ENCODE results near the gene CASS4. TPM values are rescaled to one million over a fixed set of nuclear protein-coding genes. Genes with fewer than 3 reads are reported as not detected.
"Not testable (repeated sequence)": the region's sequence is repeated elsewhere in the genome, so short reads cannot be mapped to it uniquely, and the experiment has no call there.

Gene CASS4
- total RNA-seq, 1 experiment from 2014 or later, result not detected

DNA sequence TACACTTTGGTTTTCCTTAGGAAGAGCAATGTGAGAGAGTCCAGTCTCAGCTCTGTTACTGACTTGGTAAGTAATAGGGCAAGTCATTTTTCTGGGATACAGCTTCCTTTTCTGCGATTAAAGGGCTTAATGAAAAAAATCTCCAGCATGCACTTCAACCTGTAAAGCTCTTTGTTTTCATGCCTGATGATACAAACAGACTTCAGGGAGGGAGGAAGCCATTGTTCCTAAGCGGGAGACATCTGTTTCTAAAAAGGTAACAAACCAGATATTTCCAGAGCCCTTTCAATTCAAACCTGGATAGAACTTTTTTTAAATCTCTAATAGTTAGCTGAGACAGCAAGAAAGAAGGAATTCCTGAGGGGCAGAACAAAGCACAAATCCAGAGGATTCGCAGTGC is 5.2 kb upstream of the CASS4 start:
- H3K36me3 ChIP-seq (replicated peaks; ENCODE audit: control insufficient read depth, insufficient read depth, low read length), result peaks cover 18% of the 10 kb centered on the region
- H3K4me3 ChIP-seq (ENCODE audit: insufficient read depth, low read depth, low read length), result no peak overlapping the region
- DNase-seq, result no peak
- H3K27me3 ChIP-seq (ENCODE audit: control insufficient read depth, insufficient read depth, low read length), result no peaks in the 10 kb centered on the region

DNA sequence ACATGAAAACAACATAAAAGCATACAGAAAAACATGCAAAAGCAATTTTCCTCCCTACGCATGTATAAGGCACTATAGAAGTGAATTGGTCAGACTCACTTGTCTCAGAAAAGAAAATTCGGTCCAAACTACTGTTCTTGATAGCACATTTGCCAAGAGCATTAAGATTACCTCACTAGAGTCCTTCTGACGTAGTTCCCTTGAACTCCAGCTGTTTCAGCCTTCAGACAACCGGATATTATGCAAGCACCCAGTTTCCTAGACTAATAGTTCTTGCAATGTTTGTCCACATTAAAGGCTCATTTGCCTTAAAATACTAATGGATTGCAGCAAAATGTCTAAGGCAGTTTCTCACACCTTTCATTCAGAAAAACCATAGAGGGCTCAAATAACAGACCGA is 2.5 kb upstream of the CASS4 start:
- Histone ChIP-seq H3K36me3 (replicated peaks; ENCODE audit: control insufficient read depth, insufficient read depth, low read length) (peaks cover 9% of the 10 kb centered on the region), H3K27me3 (ENCODE audit: control insufficient read depth, insufficient read depth, low read length) (no peaks in the 10 kb centered on the region), H3K4me3 (ENCODE audit: insufficient read depth, low read depth, low read length) (no peak overlapping the region)
- no peak for DNase-seq

DNA sequence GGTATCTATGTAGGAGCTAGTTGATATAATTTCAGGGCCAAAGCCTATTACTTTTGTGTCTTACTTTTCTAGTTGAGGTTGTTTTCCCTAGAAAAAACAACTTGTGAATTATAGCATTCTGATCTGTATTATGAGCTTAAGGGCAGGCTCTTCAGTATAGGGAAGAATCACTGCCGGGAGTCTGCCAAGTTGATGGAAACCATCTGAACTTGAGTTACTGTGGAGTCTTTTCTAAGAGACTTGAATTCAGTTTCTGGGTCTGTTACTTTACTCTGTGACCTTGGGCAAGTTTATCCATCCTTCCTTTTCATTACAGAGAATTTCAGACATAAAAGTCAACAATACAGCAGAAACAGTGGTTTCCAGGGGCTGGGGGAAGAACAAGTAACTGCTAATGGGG is 2.1 kb upstream of the CASS4 start:
- Histone ChIP-seq H3K4me3 (ENCODE audit: insufficient read depth, low read depth, low read length) (no peak overlapping the region), H3K27me3 (ENCODE audit: control insufficient read depth, insufficient read depth, low read length) (no peaks in the 10 kb centered on the region), H3K36me3 (replicated peaks; ENCODE audit: control insufficient read depth, insufficient read depth, low read length) (peaks cover 8% of the 10 kb centered on the region)
- DNase-seq, result no peak

DNA sequence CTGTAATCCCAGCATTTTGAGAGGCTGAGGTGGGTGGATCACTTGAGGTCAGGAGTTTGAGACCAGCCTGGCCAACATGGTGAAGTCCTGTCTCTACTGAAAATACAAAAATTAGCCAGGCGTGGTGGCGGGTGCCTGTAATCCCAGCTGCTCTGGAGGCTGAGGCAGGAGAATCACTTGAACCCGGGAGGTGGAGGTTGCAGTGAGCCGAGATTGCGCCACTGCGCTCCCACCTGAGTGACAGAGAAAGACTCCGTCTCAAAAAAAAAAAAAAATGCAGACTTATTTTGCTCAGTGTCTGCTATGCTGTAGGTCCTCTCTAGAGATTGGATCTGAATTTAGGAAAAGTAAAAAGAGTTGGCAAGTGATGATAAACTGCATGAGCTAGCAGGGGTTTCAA is 773 bp upstream of the CASS4 start:
- not testable (repeated sequence) for H3K27me3 ChIP-seq (ENCODE audit: control insufficient read depth, insufficient read depth, low read length); DNase-seq; H3K4me3 ChIP-seq (ENCODE audit: insufficient read depth, low read depth, low read length); H3K36me3 ChIP-seq (replicated peaks; ENCODE audit: control insufficient read depth, insufficient read depth, low read length)

DNA sequence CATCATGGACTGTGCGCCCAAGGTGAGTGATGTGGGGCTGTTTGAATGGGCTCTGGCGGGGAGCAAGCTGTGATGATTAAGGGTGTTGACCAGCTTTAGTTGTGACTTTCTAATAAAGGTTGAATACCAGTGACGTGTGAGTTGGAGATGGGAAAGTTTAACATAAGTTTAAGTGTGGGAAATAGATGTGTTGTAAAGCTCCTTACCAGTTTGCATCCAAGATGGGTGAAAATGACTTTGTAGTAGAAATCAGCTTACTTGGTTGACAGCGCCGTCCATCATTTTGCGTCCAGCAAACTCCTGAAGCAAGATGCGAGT is 372 bp downstream of the CASS4 start:
- no peak overlapping the region for H3K4me3 ChIP-seq (ENCODE audit: insufficient read depth, low read depth, low read length)
- DNase-seq, result no peak
- no peaks in the 10 kb centered on the region; the same call in 1 of the 2 replicates for H3K27me3 ChIP-seq (ENCODE audit: control insufficient read depth, insufficient read depth, low read length)
- 0 out of 2 replicates have a peak, but pooled peaks cover under 1% of the 10 kb centered on the region for H3K36me3 ChIP-seq (replicated peaks; ENCODE audit: control insufficient read depth, insufficient read depth, low read length)

DNA sequence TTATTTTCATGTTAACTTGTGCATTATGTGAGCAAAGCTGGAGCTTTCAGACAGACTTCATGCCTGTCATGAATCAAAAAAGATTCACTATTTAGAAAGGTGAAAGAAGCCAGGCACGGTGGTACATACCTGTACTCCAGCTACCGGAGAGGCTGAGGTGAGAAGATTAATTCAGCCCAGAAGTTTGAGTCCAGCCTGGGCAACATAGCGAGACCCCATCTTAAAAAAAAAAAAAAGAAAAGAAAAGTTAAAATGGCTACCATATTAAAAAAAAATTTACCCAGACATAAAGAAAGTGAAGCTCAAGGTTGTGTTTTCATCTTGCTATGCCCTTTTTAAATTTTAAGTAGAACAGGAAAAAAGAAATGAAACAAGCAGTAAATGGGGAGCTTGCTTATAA is 889 bp downstream of the CASS4 start:
- DNase-seq, result no peak
- Histone ChIP-seq H3K4me3 (ENCODE audit: insufficient read depth, low read depth, low read length) (no peak overlapping the region), H3K27me3 (ENCODE audit: control insufficient read depth, insufficient read depth, low read length) (no peaks in the 10 kb centered on the region; the same call in 1 of the 2 replicates), H3K36me3 (replicated peaks; ENCODE audit: control insufficient read depth, insufficient read depth, low read length) (no peaks in the 10 kb centered on the region)

DNA sequence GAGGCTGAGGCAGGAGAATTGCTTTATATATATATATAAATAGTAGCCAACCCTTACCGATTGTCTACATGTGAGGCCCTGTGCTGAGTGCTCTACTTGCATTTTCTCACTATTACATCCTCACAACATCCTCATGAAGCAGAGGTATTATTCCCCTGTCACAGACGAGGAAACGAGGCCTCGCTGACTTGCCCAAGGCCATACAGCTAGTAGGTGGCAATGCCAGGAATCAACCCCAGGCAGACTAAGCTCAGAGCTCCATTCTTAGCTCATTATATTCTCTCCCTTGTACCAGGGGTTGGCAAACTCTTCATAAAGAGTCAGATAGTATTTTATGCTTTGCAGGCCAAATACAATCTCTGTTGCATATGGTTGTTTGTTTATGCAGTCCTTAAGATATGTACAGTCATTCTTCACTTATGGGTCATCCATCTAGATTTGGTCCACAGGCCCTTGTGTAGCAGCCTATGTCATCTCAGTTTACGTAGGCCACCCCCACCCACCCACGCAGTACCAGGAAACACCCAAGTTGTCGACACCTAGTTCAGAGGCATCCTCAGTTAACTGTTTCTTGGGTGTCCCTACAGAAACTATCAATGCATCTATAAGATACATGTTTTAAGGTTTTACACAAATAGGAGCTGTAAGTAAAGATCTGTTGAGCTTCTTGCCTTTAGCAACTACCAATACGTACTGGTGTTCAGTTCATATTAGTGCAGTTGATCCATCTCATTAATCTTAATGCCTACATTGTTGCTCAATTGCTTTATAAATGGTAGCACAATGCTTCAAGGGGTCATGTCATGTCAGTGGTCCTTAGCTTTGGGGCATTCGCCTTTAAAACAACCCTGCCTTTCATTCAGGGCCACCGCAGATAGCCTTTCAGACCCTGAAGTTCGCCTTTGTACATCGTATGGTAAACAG is 3.0 kb downstream of the CASS4 start:
- DNase-seq, result no peak
- Histone ChIP-seq H3K4me3 (ENCODE audit: insufficient read depth, low read depth, low read length) (no peak overlapping the region), H3K36me3 (replicated peaks; ENCODE audit: control insufficient read depth, insufficient read depth, low read length) (no peaks in the 10 kb centered on the region), H3K27me3 (ENCODE audit: control insufficient read depth, insufficient read depth, low read length) (no peaks in the 10 kb centered on the region; the same call in 1 of the 2 replicates)

DNA sequence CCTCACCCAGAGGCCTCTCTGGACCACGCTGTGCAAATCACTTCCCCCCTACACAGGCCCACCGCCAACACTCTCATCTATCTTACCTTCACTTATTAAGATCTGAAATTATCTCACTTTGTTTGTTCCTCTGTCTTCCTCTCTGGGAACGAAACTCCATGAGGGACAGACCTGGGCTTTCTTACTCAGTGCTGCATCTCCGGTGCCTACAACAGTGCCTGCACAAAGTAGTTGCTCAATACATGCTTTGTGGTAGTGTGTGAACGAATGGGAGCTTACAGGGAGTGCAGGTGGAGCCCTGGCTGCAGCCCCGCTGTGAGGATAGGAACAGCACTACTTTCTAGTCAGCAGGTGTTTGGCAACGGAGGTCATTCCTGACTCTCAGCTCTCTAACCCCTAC is 5.3 kb downstream of the CASS4 start:
- no peak for DNase-seq
- H3K36me3 ChIP-seq (replicated peaks; ENCODE audit: control insufficient read depth, insufficient read depth, low read length), result no peaks in the 10 kb centered on the region
- no peak overlapping the region for H3K4me3 ChIP-seq (ENCODE audit: insufficient read depth, low read depth, low read length)
- H3K27me3 ChIP-seq (ENCODE audit: control insufficient read depth, insufficient read depth, low read length), result no peaks in the 10 kb centered on the region; the same call in 1 of the 2 replicates

DNA sequence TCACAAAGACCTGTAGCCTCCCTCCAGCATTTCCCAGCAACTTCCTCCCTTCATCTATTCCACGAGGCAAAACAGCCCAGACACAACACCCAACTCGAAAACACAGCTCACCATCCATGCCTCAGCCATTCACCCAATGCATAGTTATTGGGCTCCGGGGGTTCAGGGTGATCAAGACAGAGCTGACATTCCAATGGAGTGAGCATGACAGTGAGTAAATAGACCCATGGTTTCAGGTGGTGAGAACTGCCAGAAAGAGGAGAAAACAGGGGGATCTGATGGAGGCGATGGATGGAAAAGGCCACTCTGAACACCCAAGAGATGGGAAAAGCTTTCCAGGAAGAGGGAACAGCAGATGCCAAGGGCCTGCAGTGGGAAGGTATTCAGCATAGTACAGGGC is 5.9 kb downstream of the CASS4 start:
- no peaks in the 10 kb centered on the region; the same call in 1 of the 2 replicates for H3K27me3 ChIP-seq (ENCODE audit: control insufficient read depth, insufficient read depth, low read length)
- no peaks in the 10 kb centered on the region for H3K36me3 ChIP-seq (replicated peaks; ENCODE audit: control insufficient read depth, insufficient read depth, low read length)
- H3K4me3 ChIP-seq (ENCODE audit: insufficient read depth, low read depth, low read length), result no peak overlapping the region
- no peak for DNase-seq

DNA sequence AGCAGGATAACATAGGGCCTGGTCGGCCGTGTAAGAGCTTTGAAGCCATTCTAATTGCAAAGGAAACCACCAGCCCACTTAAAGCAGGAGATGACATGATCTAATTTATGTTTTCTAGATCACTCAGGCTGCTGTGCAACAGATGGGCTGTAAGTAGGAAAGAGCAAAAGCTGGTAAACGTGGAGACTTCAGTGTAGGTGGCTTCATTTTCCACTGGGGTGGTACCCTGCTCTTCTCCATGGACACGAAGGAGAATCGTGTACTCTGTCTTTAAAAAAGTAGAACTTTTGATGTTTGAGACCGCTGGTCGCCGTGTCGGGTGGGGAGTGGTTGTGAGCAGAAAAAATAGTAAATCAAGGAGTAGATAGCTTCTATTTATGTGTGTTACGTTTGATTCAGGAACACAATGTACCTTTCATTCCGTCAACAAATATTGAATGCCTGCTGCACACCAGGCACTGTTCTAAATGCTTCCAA is 6.4 kb downstream of the CASS4 start:
- Histone ChIP-seq H3K4me3 (ENCODE audit: insufficient read depth, low read depth, low read length) (no peak overlapping the region), H3K36me3 (replicated peaks; ENCODE audit: control insufficient read depth, insufficient read depth, low read length) (no peaks in the 10 kb centered on the region), H3K27me3 (ENCODE audit: control insufficient read depth, insufficient read depth, low read length) (no peaks in the 10 kb centered on the region; the same call in 1 of the 2 replicates)
- DNase-seq, result no peak

DNA sequence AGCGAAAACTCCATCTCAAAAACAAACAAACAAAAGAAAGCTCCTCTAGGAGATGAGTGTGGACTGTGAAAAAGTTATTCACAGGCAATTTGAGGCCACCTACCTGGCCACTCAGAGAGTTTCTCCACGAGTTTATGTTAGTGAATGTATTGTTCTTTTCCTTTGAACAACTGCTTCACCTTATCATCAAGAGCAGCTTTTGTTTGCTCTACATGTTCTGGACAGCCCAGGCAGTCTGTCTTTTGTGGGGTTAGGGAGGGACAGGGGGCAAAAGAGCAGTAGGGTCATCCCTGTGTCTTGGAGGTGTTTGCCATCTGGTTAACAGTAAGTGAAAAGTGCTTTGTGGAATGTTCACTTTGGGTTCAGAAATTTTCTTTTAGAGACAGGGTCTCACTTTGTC is 8.0 kb downstream of the CASS4 start:
- no peak for DNase-seq
- H3K27me3 ChIP-seq (ENCODE audit: control insufficient read depth, insufficient read depth, low read length), result peaks cover 5% of the 10 kb centered on the region

DNA sequence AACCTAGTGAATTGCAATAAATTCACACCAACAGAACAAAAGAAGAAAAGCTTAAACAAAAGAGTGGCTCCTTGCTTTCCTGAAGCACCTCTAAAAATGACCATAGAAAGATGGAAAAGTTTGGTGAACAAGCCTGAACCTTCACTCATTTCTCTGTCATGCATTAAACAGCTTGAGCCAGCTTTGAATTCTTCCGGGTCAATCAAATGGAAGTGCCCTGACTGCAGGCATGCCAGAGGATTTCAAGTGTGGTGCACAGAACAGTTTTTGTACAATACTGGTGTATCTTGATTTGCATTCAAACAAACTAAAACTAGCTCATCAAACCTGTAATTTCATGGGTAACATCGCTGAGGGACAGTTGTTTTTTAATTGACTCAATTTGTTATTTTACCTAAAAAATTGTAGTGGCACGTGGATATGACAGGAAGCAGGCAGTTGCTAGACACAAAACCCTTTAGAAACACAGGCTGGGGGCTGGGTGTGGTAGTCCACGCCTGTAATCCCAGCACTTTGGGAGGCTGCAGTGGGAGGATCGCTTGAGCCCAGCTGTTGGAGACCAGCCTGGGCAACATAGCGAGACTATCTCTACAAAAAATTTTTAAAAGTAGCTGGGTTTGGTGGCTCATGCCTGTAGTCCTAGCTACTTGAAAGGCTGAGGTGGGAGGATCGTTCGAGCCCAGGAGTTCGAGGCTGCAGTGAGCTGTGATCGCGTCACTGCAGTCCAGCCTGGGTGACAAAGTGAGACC is 9.1 kb downstream of the CASS4 start:
- DNase-seq, result no peak
- Histone ChIP-seq H3K27me3 (ENCODE audit: control insufficient read depth, insufficient read depth, low read length) (peaks cover 6% of the 10 kb centered on the region), H3K36me3 (replicated peaks; ENCODE audit: control insufficient read depth, insufficient read depth, low read length) (no peaks in the 10 kb centered on the region), H3K4me3 (ENCODE audit: insufficient read depth, low read depth, low read length) (no peak overlapping the region)

More for the DNA sequence above, 8.0 kb downstream of the CASS4 start:
- H3K36me3 ChIP-seq (replicated peaks; ENCODE audit: control insufficient read depth, insufficient read depth, low read length), result no peaks in the 10 kb centered on the region
- H3K4me3 ChIP-seq (ENCODE audit: insufficient read depth, low read depth, low read length), result no peak overlapping the region

DNA sequence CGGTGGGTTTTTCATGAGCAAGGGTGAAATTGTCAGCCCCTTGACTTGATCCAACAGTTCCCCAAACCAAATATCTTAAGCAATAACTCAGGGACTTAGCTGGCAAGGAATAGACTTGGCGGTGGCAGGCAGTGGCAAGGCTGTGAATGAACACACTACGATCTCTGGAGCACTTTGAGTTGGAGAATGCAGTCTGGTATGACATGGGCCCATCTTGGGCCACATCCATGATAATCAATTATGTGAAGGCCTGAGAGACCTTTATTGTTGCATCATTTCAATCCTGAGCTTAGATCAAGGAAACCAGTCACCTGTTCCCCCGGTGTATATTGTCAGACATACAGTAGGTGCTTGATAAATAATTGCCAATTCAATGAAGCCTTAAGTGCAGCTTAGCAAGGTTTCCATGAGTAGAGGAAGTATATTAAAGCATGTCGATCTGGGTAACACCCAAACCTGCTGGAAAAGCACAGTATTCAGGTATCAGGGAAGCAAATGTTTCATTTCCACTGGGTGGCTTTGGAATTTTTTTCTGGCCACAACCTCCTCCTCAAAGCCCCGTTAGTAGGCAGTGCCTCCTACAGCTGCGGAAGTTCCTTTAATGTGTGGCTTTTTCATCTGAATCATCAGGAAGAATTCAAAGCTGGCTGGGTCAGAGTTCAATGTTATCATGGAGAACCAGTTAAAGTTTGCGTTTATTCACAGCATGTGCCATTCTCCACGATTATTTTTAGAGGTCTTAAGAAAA is 10.2 kb downstream of the CASS4 start:
- H3K27me3 ChIP-seq (ENCODE audit: control insufficient read depth, insufficient read depth, low read length), result peaks cover 6% of the 10 kb centered on the region
- no peak for DNase-seq
- H3K4me3 ChIP-seq (ENCODE audit: insufficient read depth, low read depth, low read length), result no peak overlapping the region

DNA sequence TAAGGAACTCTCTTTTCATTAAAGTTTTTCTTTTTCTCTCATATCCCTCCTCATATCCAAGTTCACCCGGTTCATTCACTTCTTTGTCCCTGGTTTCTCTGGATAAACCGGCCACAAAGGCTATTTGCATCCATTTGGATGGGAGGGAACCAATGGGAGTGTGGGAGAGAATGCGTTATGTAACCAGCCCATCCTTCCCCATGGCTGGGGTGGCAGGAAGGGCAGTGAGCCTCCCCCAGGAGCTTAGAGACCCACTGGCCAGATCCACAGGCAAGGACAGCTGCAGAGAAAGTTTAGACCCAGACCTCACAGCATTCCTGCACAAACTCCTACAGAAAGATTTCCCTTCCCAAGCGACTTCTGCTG is 10.7 kb downstream of the CASS4 start:
- Histone ChIP-seq H3K4me3 (ENCODE audit: insufficient read depth, low read depth, low read length) (no peak overlapping the region), H3K27me3 (ENCODE audit: control insufficient read depth, insufficient read depth, low read length) (peaks cover 6% of the 10 kb centered on the region), H3K36me3 (replicated peaks; ENCODE audit: control insufficient read depth, insufficient read depth, low read length) (no peaks in the 10 kb centered on the region)
- DNase-seq, result peak; percentile 48

More for the DNA sequence above, 10.2 kb downstream of the CASS4 start:
- no peaks in the 10 kb centered on the region for H3K36me3 ChIP-seq (replicated peaks; ENCODE audit: control insufficient read depth, insufficient read depth, low read length)
